HUES6 (cell line): ENCODE results near the gene SLC45A1.

Source experiments
- H3K27ac ChIP-seq: 2 replicates; pipeline ENCODE4 v1.7.0; 2013; ENCODE audit warnings: low read depth, mild to moderate bottlenecking, low read length, inconsistent platforms
- H3K27me3 ChIP-seq: 2 replicates; pipeline ENCODE4 v1.6.1; 2013; ENCODE audit warnings: low read length; ENCODE audit not compliant: control insufficient read depth, insufficient read depth
- H3K36me3 ChIP-seq: 2 replicates; pipeline ENCODE4 v1.6.1; 2013; ENCODE audit warnings: low read length; ENCODE audit not compliant: control insufficient read depth, insufficient read depth
- H3K4me1 ChIP-seq: 2 replicates; pipeline ENCODE4 v1.6.1; 2013; ENCODE audit warnings: low read length; ENCODE audit not compliant: control insufficient read depth, insufficient read depth
- H3K4me3 ChIP-seq: 2 replicates; pipeline ENCODE4 v1.5.1; 2013; ENCODE audit warnings: low read depth, low read length
- H3K9ac ChIP-seq: one replicate; pipeline ENCODE4 v1.6.1; 2013; ENCODE audit warnings: mild to moderate bottlenecking, low read length
- H3K9me3 ChIP-seq: 2 replicates; pipeline ENCODE4 v1.6.1; 2013; ENCODE audit warnings: low read depth, low read length; ENCODE audit not compliant: control insufficient read depth, insufficient read depth

The SLC45A1 gene

GRCh38 chr1:8364528-8365442 lies 46.9 kb downstream of the SLC45A1 start:
- Histone ChIP-seq H3K27me3 (no peaks in the 10 kb centered on the region), H3K27ac (no peak overlapping the region), H3K4me3 (no peak overlapping the region), H3K9me3 (no peaks in the 10 kb centered on the region), H3K9ac (no peak overlapping the region), H3K4me1 (peaks cover 3% of the 10 kb centered on the region; the same call in 1 of the 2 replicates), H3K36me3 (peaks cover 59% of the 10 kb centered on the region)

- Histone ChIP-seq H3K9me3 (no peaks in the 10 kb centered on the region), H3K27me3 (no peaks in the 10 kb centered on the region), H3K36me3 (peaks cover 54% of the 10 kb centered on the region), H3K9ac (no peak overlapping the region), H3K27ac (no peak overlapping the region), H3K4me3 (no peak overlapping the region), H3K4me1 (peaks cover 12% of the 10 kb centered on the region)
Observed at GRCh38 chr1:8365661-8366362, 47.9 kb downstream of the SLC45A1 start.

- Histone ChIP-seq H3K4me1 (peaks cover 31% of the 10 kb centered on the region), H3K36me3 (peaks cover 38% of the 10 kb centered on the region), H3K9ac (no peak overlapping the region), H3K27ac (no peak overlapping the region), H3K27me3 (no peaks in the 10 kb centered on the region), H3K4me3 (no peak overlapping the region), H3K9me3 (no peaks in the 10 kb centered on the region)
Observed at GRCh38 chr1:8367571-8368194, 49.8 kb downstream of the SLC45A1 start.

GRCh38 chr1:8368956-8369639 lies 51.2 kb downstream of the SLC45A1 start:
- H3K4me1 ChIP-seq = peaks cover 45% of the 10 kb centered on the region
- no peak overlapping the region for H3K9ac ChIP-seq
- no peak overlapping the region for H3K4me3 ChIP-seq
- no peaks in the 10 kb centered on the region for H3K27me3 ChIP-seq
- no peak overlapping the region for H3K27ac ChIP-seq
- H3K9me3 ChIP-seq = no peaks in the 10 kb centered on the region
- H3K36me3 ChIP-seq = peaks cover 27% of the 10 kb centered on the region

- H3K4me3 ChIP-seq = no peak overlapping the region
- H3K9me3 ChIP-seq = no peaks in the 10 kb centered on the region
- no peak overlapping the region for H3K9ac ChIP-seq
- peaks cover 51% of the 10 kb centered on the region for H3K4me1 ChIP-seq
- H3K36me3 ChIP-seq = peaks cover 17% of the 10 kb centered on the region
- H3K27ac ChIP-seq = peak overlapping the region; percentile 16; the same call in 1 of the 2 replicates
- no peaks in the 10 kb centered on the region for H3K27me3 ChIP-seq
Observed at GRCh38 chr1:8370046-8370881, 52.4 kb downstream of the SLC45A1 start.

- Histone ChIP-seq H3K36me3 (peaks cover 11% of the 10 kb centered on the region), H3K4me3 (no peak overlapping the region), H3K9ac (no peak overlapping the region), H3K4me1 (peaks cover 51% of the 10 kb centered on the region), H3K27ac (peak overlapping the region; percentile 16; the same call in 1 of the 2 replicates), H3K27me3 (no peaks in the 10 kb centered on the region), H3K9me3 (no peaks in the 10 kb centered on the region)
Observed at GRCh38 chr1:8370905-8371315, 53.0 kb downstream of the SLC45A1 start.

- Histone ChIP-seq H3K4me1 (peaks cover 51% of the 10 kb centered on the region), H3K9ac (no peak overlapping the region), H3K27me3 (no peaks in the 10 kb centered on the region), H3K27ac (peak overlapping the region; percentile 16; the same call in 1 of the 2 replicates), H3K4me3 (no peak overlapping the region), H3K9me3 (no peaks in the 10 kb centered on the region), H3K36me3 (peaks cover 6% of the 10 kb centered on the region; the same call in 1 of the 2 replicates)
Observed at GRCh38 chr1:8371372-8371991, 53.6 kb downstream of the SLC45A1 start.

GRCh38 chr1:8373125-8373524 lies 55.2 kb downstream of the SLC45A1 start:
- H3K36me3 ChIP-seq = 0 out of 2 replicates have a peak, but pooled peaks cover 5% of the 10 kb centered on the region
- peaks cover 49% of the 10 kb centered on the region for H3K4me1 ChIP-seq
- no peak overlapping the region for H3K4me3 ChIP-seq
- H3K9me3 ChIP-seq = no peaks in the 10 kb centered on the region
- no peaks in the 10 kb centered on the region for H3K27me3 ChIP-seq
- peak overlapping the region; percentile 27; the same call in 1 of the 2 replicates for H3K27ac ChIP-seq
- H3K9ac ChIP-seq = no peak overlapping the region

- H3K36me3 ChIP-seq = 0 out of 2 replicates have a peak, but pooled peaks cover 5% of the 10 kb centered on the region
- no peak overlapping the region for H3K9ac ChIP-seq
- H3K27me3 ChIP-seq = no peaks in the 10 kb centered on the region
- no peaks in the 10 kb centered on the region for H3K9me3 ChIP-seq
- peak overlapping the region; percentile 27; the same call in 1 of the 2 replicates for H3K27ac ChIP-seq
- H3K4me3 ChIP-seq = no peak overlapping the region
- peaks cover 54% of the 10 kb centered on the region for H3K4me1 ChIP-seq
Observed at GRCh38 chr1:8373581-8374241, 55.8 kb downstream of the SLC45A1 start.
